Ishikawa (cell line): Measurements from ENCODE around the gene MYRIP.

ENCODE experiments used
- CREB1 ChIP-seq: IDR thresholded peaks from 2 replicates; pipeline ENCODE4 v1.6.1; 2012; ENCODE audit warnings: low read depth
- RAD21 ChIP-seq: IDR thresholded peaks from 2 replicates; pipeline ENCODE4 v1.6.1; 2012; ENCODE audit warnings: low read depth
- YY1 ChIP-seq: IDR thresholded peaks from 2 replicates; pipeline ENCODE4 v1.6.1; 2012; ENCODE audit warnings: low read depth
- TF ChIP-seq, protein P1 (sequence below): IDR thresholded peaks from 2 replicates; pipeline ENCODE4 v1.6.1; 2012; ENCODE audit warnings: low read depth, mild to moderate bottlenecking
- TF ChIP-seq, protein P2 (sequence below): IDR thresholded peaks from 2 replicates; pipeline ENCODE4 v1.6.1; 2012

- TF ChIP-seq, protein P1, sequence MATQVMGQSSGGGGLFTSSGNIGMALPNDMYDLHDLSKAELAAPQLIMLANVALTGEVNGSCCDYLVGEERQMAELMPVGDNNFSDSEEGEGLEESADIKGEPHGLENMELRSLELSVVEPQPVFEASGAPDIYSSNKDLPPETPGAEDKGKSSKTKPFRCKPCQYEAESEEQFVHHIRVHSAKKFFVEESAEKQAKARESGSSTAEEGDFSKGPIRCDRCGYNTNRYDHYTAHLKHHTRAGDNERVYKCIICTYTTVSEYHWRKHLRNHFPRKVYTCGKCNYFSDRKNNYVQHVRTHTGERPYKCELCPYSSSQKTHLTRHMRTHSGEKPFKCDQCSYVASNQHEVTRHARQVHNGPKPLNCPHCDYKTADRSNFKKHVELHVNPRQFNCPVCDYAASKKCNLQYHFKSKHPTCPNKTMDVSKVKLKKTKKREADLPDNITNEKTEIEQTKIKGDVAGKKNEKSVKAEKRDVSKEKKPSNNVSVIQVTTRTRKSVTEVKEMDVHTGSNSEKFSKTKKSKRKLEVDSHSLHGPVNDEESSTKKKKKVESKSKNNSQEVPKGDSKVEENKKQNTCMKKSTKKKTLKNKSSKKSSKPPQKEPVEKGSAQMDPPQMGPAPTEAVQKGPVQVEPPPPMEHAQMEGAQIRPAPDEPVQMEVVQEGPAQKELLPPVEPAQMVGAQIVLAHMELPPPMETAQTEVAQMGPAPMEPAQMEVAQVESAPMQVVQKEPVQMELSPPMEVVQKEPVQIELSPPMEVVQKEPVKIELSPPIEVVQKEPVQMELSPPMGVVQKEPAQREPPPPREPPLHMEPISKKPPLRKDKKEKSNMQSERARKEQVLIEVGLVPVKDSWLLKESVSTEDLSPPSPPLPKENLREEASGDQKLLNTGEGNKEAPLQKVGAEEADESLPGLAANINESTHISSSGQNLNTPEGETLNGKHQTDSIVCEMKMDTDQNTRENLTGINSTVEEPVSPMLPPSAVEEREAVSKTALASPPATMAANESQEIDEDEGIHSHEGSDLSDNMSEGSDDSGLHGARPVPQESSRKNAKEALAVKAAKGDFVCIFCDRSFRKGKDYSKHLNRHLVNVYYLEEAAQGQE = no peak
- TF ChIP-seq CREB1 = no peak
- TF ChIP-seq, protein P2, sequence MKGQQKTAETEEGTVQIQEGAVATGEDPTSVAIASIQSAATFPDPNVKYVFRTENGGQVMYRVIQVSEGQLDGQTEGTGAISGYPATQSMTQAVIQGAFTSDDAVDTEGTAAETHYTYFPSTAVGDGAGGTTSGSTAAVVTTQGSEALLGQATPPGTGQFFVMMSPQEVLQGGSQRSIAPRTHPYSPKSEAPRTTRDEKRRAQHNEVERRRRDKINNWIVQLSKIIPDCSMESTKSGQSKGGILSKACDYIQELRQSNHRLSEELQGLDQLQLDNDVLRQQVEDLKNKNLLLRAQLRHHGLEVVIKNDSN = no peak
- no peak for TF ChIP-seq RAD21
- TF ChIP-seq YY1 = no peak
Observed at GRCh38 chr3:40308725-40309417, 499.5 kb downstream of the MYRIP start.
